Activated CD8-positive, alpha-beta memory T cell treated with anti-CD3 and anti-CD28 coated beads, Interleukin-2, amount 50 U/mL, for 24 hours (primary cell): ENCODE data around the gene TBX1.

ENCODE experiments used
- DNase-seq: peaks from one replicate; pipeline ENCODE4 v3.0.0-alpha.2; 2020; ENCODE audit errors: extremely low read depth

The TBX1 gene

GRCh38 chr22:19753996-19754700 is 6.4 kb upstream of the TBX1 start:
- DNase-seq, result no peak

- DNase-seq, result no peak
These were observed 5.9 kb upstream of the TBX1 start for GRCh38 chr22:19754701-19755144.

GRCh38 chr22:19755145-19755710 is 5.3 kb upstream of the TBX1 start:
- no peak for DNase-seq

- DNase-seq, result no peak
These were observed 4.8 kb upstream of the TBX1 start for GRCh38 chr22:19755722-19756287.

GRCh38 chr22:19756288-19757128 is 4.1 kb upstream of the TBX1 start:
- DNase-seq, result no peak

GRCh38 chr22:19757140-19757984 is 3.2 kb upstream of the TBX1 start:
- no peak for DNase-seq

- DNase-seq, result no peak
These were observed 2.3 kb upstream of the TBX1 start for GRCh38 chr22:19757985-19758895.

- DNase-seq, result no peak
These were observed 1.6 kb upstream of the TBX1 start for GRCh38 chr22:19758896-19759426.

- DNase-seq, result no peak
These were observed 1.0 kb upstream of the TBX1 start for GRCh38 chr22:19759427-19760057.

- no peak for DNase-seq
These were observed 560 bp downstream of the TBX1 start for GRCh38 chr22:19760951-19761724.

- no peak for DNase-seq
These were observed 1.4 kb downstream of the TBX1 start for GRCh38 chr22:19761725-19762567.

- no peak for DNase-seq
These were observed 2.2 kb downstream of the TBX1 start for GRCh38 chr22:19762568-19763457.

GRCh38 chr22:19763458-19764298 is 3.1 kb downstream of the TBX1 start:
- DNase-seq, result no peak

- DNase-seq, result no peak
These were observed 3.7 kb downstream of the TBX1 start for GRCh38 chr22:19764299-19764593.

- DNase-seq, result no peak
These were observed 4.3 kb downstream of the TBX1 start for GRCh38 chr22:19764636-19765476.
